Measurements from ENCODE around the gene SNW1. TPM values are rescaled to one million over a fixed set of nuclear protein-coding genes. Genes with fewer than 3 reads are reported as not detected.

Gene SNW1
- total RNA-seq, 1 experiment from 2014 or later = 67.0 TPM

DNA sequence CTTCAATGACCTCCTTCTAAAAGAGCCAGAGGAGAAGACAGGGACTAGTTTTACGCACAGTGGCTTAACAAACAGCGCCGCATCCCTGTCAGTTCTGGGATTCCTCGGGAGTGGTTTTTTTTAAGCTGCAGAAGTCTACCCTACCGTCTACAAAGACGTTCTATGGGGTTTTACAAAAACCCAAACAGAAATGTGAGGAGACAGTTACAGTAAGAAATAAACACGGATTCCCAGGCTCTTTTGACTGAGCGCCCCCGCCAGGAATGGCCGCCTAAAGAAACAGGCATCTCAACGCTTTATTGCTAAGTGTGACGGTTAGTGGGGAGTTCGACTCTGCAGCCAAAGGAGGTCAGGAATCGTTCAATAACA is 53.6 kb downstream of the SNW1 start:
- H3K36me3 ChIP-seq (ENCODE audit: control insufficient read depth, insufficient read depth, low read length) = peaks cover 28% of the 10 kb centered on the region
- peaks cover 16% of the 10 kb centered on the region for H3K4me1 ChIP-seq (ENCODE audit: control insufficient read depth, insufficient read depth, low read length)
- TF ChIP-seq, protein P1, sequence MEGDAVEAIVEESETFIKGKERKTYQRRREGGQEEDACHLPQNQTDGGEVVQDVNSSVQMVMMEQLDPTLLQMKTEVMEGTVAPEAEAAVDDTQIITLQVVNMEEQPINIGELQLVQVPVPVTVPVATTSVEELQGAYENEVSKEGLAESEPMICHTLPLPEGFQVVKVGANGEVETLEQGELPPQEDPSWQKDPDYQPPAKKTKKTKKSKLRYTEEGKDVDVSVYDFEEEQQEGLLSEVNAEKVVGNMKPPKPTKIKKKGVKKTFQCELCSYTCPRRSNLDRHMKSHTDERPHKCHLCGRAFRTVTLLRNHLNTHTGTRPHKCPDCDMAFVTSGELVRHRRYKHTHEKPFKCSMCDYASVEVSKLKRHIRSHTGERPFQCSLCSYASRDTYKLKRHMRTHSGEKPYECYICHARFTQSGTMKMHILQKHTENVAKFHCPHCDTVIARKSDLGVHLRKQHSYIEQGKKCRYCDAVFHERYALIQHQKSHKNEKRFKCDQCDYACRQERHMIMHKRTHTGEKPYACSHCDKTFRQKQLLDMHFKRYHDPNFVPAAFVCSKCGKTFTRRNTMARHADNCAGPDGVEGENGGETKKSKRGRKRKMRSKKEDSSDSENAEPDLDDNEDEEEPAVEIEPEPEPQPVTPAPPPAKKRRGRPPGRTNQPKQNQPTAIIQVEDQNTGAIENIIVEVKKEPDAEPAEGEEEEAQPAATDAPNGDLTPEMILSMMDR (IDR thresholded peaks at IDR 0.05) = peak; percentile 57
- TF ChIP-seq SIN3A (IDR thresholded peaks at IDR 0.05; ENCODE audit: borderline replicate concordance, insufficient read depth, low read depth, low read length) = no peak
- TSS peak; percentile 87 for BruUV-seq (replicated peaks)
- H3K27me3 ChIP-seq (ENCODE audit: control insufficient read depth, insufficient read depth, low read length) = no peaks in the 10 kb centered on the region
- peak overlapping the region; percentile 76 to 94 for H3K4me3 ChIP-seq (ENCODE audit: low read depth in 2 of 2, low read length in 2 of 2)
- DNase-seq (ENCODE audit: low read depth, low spot score) (peak; percentile 13), ATAC-seq (peak; percentile 46)
- ChIA-PET POLR2A (no interaction called here), CTCF (interaction anchor here (0.5 kb wide), 1 partner anchor 403 kb away, joined by 3 read pairs; no protein-coding TSS in a partner anchor)
- no peaks in the 10 kb centered on the region for H3K9me3 ChIP-seq (ENCODE audit: control insufficient read depth, insufficient read depth, low read depth, low read length)
- peak overlapping the region; percentile 94 for H3K27ac ChIP-seq (ENCODE audit: low read length)
- intact Hi-C loops (cut with micrococcal nuclease; ENCODE audit: unreplicated experiment) (no loop called here), in situ Hi-C loops (cut with HindIII; ENCODE audit: low pct_unique_long_range_greater_than_20kb, low sequenced_read_pairs) (no loop called here)

DNA sequence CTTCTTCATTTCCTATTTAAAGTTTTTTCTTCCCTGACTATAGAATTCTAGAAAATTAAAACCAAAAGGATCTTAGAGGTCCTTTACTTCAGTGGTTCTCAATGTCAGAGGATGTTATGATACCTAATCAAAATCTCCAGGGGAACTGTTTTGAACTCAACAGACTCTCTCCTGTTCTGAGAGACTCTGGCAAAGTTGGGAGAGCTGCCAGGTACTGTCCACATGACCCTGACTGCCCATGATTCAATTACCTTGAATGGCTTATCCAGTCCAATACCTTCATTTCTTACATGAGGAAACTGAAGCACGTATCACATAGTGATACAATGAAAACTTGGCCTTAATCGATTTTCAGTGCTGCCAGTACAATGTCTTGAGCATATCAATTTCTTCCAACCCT is 69.7 kb downstream of the SNW1 start:
- ChIA-PET POLR2A (no interaction called here), CTCF (no interaction called here)
- no TSS peak for BruUV-seq (replicated peaks)
- no peak overlapping the region for H3K4me3 ChIP-seq (ENCODE audit: low read depth in 2 of 2, low read length in 2 of 2)
- no peaks in the 10 kb centered on the region for H3K27me3 ChIP-seq (ENCODE audit: control insufficient read depth, insufficient read depth, low read length)
- H3K27ac ChIP-seq (ENCODE audit: low read length) = no peak overlapping the region
- TF ChIP-seq, protein P2, sequence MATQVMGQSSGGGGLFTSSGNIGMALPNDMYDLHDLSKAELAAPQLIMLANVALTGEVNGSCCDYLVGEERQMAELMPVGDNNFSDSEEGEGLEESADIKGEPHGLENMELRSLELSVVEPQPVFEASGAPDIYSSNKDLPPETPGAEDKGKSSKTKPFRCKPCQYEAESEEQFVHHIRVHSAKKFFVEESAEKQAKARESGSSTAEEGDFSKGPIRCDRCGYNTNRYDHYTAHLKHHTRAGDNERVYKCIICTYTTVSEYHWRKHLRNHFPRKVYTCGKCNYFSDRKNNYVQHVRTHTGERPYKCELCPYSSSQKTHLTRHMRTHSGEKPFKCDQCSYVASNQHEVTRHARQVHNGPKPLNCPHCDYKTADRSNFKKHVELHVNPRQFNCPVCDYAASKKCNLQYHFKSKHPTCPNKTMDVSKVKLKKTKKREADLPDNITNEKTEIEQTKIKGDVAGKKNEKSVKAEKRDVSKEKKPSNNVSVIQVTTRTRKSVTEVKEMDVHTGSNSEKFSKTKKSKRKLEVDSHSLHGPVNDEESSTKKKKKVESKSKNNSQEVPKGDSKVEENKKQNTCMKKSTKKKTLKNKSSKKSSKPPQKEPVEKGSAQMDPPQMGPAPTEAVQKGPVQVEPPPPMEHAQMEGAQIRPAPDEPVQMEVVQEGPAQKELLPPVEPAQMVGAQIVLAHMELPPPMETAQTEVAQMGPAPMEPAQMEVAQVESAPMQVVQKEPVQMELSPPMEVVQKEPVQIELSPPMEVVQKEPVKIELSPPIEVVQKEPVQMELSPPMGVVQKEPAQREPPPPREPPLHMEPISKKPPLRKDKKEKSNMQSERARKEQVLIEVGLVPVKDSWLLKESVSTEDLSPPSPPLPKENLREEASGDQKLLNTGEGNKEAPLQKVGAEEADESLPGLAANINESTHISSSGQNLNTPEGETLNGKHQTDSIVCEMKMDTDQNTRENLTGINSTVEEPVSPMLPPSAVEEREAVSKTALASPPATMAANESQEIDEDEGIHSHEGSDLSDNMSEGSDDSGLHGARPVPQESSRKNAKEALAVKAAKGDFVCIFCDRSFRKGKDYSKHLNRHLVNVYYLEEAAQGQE (IDR thresholded peaks at IDR 0.05; ENCODE audit: insufficient read depth in 1 of 2, low read depth in 2 of 2, low read length in 1 of 2) = no peak
- TF ChIP-seq POLR2AphosphoS5 (IDR thresholded peaks at IDR 0.05; ENCODE audit: low read depth, low read length) = no peak
- TF ChIP-seq TCF7L2 (IDR thresholded peaks at IDR 0.05; ENCODE audit: low read depth, low read length) = no peak
- no peak for TF ChIP-seq SIN3A (IDR thresholded peaks at IDR 0.05; ENCODE audit: borderline replicate concordance, insufficient read depth, low read depth, low read length)
- TF ChIP-seq, protein P1 (IDR thresholded peaks at IDR 0.05) = no peak
- H3K36me3 ChIP-seq (ENCODE audit: control insufficient read depth, insufficient read depth, low read length) = peaks cover 6% of the 10 kb centered on the region
- ATAC-seq (no peak), DNase-seq (ENCODE audit: low read depth, low spot score) (no peak)
- H3K9me3 ChIP-seq (ENCODE audit: control insufficient read depth, insufficient read depth, low read depth, low read length) = no peaks in the 10 kb centered on the region
- intact Hi-C loops (cut with micrococcal nuclease; ENCODE audit: unreplicated experiment) (no loop called here), in situ Hi-C loops (cut with HindIII; ENCODE audit: low pct_unique_long_range_greater_than_20kb, low sequenced_read_pairs) (no loop called here)
- H3K4me1 ChIP-seq (ENCODE audit: control insufficient read depth, insufficient read depth, low read length) = no peaks in the 10 kb centered on the region

Data from Panc1 (cell line).